Activated CD4-positive, alpha-beta T cell treated with anti-CD3 and anti-CD28 coated beads for 36 hours (primary cell): ENCODE data around the gene SRD5A3. TPM values are rescaled to one million over a fixed set of nuclear protein-coding genes. Genes with fewer than 3 reads are reported as not detected.

Experiments
- ATAC-seq: fragments of 200-7000 bp; cut with Tn5 transposase; one replicate; pipeline ENCODE4 v1.10.0; 2021; ENCODE audit warnings: mild to moderate bottlenecking, moderate library complexity
- CTCF ChIA-PET: fragments of 350-600 bp; sonication (Branson Sonifier 250); formaldehyde crosslinking; loops from one replicate; lab custom pipeline; 2021; ENCODE audit warnings: antibody characterized with exemption; lab: Charles Lee
- POLR2A ChIA-PET: fragments of 350-600 bp; sonication (Branson Sonifier 250); formaldehyde crosslinking; loops from one replicate; lab custom pipeline; 2021; ENCODE audit warnings: antibody characterized with exemption, inconsistent platforms; lab: Charles Lee
- DNase-seq: peaks from one replicate; pipeline ENCODE4 v3.0.0-alpha.2; 2020
- H3K27ac Mint-ChIP-seq: one replicate; pipeline ENCODE4 v1.8.0; 2021; ENCODE audit warnings: mixed read lengths
- H3K27me3 Mint-ChIP-seq: one replicate; pipeline ENCODE4 v1.8.0; 2021; ENCODE audit warnings: mixed read lengths
- H3K36me3 Mint-ChIP-seq: one replicate; pipeline ENCODE4 v1.8.0; 2021; ENCODE audit warnings: low read depth, mixed read lengths
- H3K4me1 Mint-ChIP-seq: one replicate; pipeline ENCODE4 v1.8.0; 2021; ENCODE audit warnings: mixed read lengths
- H3K4me3 Mint-ChIP-seq: one replicate; pipeline ENCODE4 v1.8.0; 2021; ENCODE audit warnings: mild to moderate bottlenecking, moderate library complexity, mixed read lengths
- H3K9me3 Mint-ChIP-seq: one replicate; pipeline ENCODE4 v1.8.0; 2021; ENCODE audit warnings: low read depth, mixed read lengths
- intact Hi-C, 2 experiments: fragments of 100-400 bp; cut with DNase I in 1 of 2; cut with micrococcal nuclease in 1 of 2; formaldehyde crosslinking; loops; one replicate each; pipeline versions ENCODE4 v1.14.2 to v1.15.1; 2022 to 2024; cut with DNase I, micrococcal nuclease
- total RNA-seq, 2 experiments: library from RNA; stranded (reverse); gene quantifications; one replicate each; pipeline ENCODE4 v1.2.3, GENCODE V29; 2021

The SRD5A3 gene
- total RNA-seq, 2 experiments from 2014 or later: 20.5 to 24.6 TPM

GRCh38 chr4:55321707-55322264 is 24.3 kb upstream of the SRD5A3 start:
- Mint-ChIP-seq H3K27me3 (peaks cover 2% of the 10 kb centered on the region), H3K9me3 (peaks cover 3% of the 10 kb centered on the region), H3K4me1 (peaks cover 35% of the 10 kb centered on the region), H3K4me3 (no peak overlapping the region), H3K36me3 (no peaks in the 10 kb centered on the region), H3K27ac (no peak overlapping the region)
- intact Hi-C loops: loop anchor here (1.0 to 5.0 kb wide), 6 partner anchors 134 to 999 kb away; no protein-coding TSS in a partner anchor
- POLR2A ChIA-PET: no interaction called here
- ATAC-seq (no peak), DNase-seq (peak; percentile 85)
- CTCF ChIA-PET: interaction anchor here (0.7 to 4.2 kb wide), 16 partner anchors 9 to 1003 kb away, joined by 3 to 24 read pairs (median 4); partner anchors contain the start of genes SRD5A3 and TMEM165

GRCh38 chr4:55323375-55323774 is 22.7 kb upstream of the SRD5A3 start:
- Mint-ChIP-seq H3K4me1 (peaks cover 23% of the 10 kb centered on the region), H3K4me3 (no peak overlapping the region), H3K36me3 (no peaks in the 10 kb centered on the region), H3K9me3 (no peaks in the 10 kb centered on the region), H3K27ac (no peak overlapping the region), H3K27me3 (peaks cover 4% of the 10 kb centered on the region)
- ChIA-PET POLR2A (no interaction called here), CTCF (interaction anchor here (0.5 to 4.2 kb wide), 3 partner anchors 23 to 912 kb away, joined by 3 to 24 read pairs (median 21); partner anchors contain the start of gene SRD5A3)
- no peak for DNase-seq
- intact Hi-C loops: loop anchor here (5.0 kb wide), 2 partner anchors 136 to 641 kb away; no protein-coding TSS in a partner anchor
- no peak for ATAC-seq

GRCh38 chr4:55326629-55327028 is 19.4 kb upstream of the SRD5A3 start:
- ChIA-PET CTCF (interaction anchor here (0.7 kb wide), 1 partner anchor 14 kb away, joined by 4 read pairs; no protein-coding TSS in a partner anchor), POLR2A (interaction anchor here (0.6 kb wide), 1 partner anchor 10 kb away, joined by 3 read pairs; no protein-coding TSS in a partner anchor)
- ATAC-seq: no peak
- H3K4me1 Mint-ChIP-seq: peaks cover 7% of the 10 kb centered on the region
- H3K4me3 Mint-ChIP-seq: no peak overlapping the region
- intact Hi-C loops: no loop called here
- no peak overlapping the region for H3K27ac Mint-ChIP-seq
- DNase-seq: no peak
- no peaks in the 10 kb centered on the region for H3K36me3 Mint-ChIP-seq
- H3K9me3 Mint-ChIP-seq: peaks cover 6% of the 10 kb centered on the region
- peaks cover 4% of the 10 kb centered on the region for H3K27me3 Mint-ChIP-seq

GRCh38 chr4:55329012-55329411 is 17.0 kb upstream of the SRD5A3 start:
- CTCF ChIA-PET: no interaction called here
- ATAC-seq (peak; percentile 26), DNase-seq (no peak)
- no peaks in the 10 kb centered on the region for H3K36me3 Mint-ChIP-seq
- peaks cover 6% of the 10 kb centered on the region for H3K9me3 Mint-ChIP-seq
- H3K4me3 Mint-ChIP-seq: no peak overlapping the region
- intact Hi-C loops: no loop called here
- H3K27ac Mint-ChIP-seq: no peak overlapping the region
- POLR2A ChIA-PET: interaction anchor here (0.6 kb wide), 1 partner anchor 429 kb away, joined by 4 read pairs; no protein-coding TSS in a partner anchor
- peaks cover 4% of the 10 kb centered on the region for H3K27me3 Mint-ChIP-seq
- H3K4me1 Mint-ChIP-seq: peaks cover 5% of the 10 kb centered on the region

- H3K27me3 Mint-ChIP-seq: peaks cover 2% of the 10 kb centered on the region
- DNase-seq: no peak
- no peak overlapping the region for H3K27ac Mint-ChIP-seq
- no peak overlapping the region for H3K4me3 Mint-ChIP-seq
- CTCF ChIA-PET: interaction anchor here (0.6 kb wide), 1 partner anchor 16 kb away, joined by 3 read pairs; the partner anchor contains the start of gene SRD5A3
- POLR2A ChIA-PET: no interaction called here
- no peaks in the 10 kb centered on the region for H3K36me3 Mint-ChIP-seq
- H3K4me1 Mint-ChIP-seq: peaks cover 5% of the 10 kb centered on the region
- H3K9me3 Mint-ChIP-seq: peaks cover 6% of the 10 kb centered on the region
- ATAC-seq: no peak
- intact Hi-C loops: no loop called here
Measured at GRCh38 chr4:55330241-55330640, 15.8 kb upstream of the SRD5A3 start.

GRCh38 chr4:55336138-55337034 is 9.7 kb upstream of the SRD5A3 start:
- no peaks in the 10 kb centered on the region for H3K27me3 Mint-ChIP-seq
- H3K36me3 Mint-ChIP-seq: no peaks in the 10 kb centered on the region
- no peak overlapping the region for H3K4me3 Mint-ChIP-seq
- ATAC-seq (peak; percentile 51), DNase-seq (peak; percentile 59)
- peak overlapping the region; percentile 68 for H3K27ac Mint-ChIP-seq
- no peaks in the 10 kb centered on the region for H3K9me3 Mint-ChIP-seq
- CTCF ChIA-PET: interaction anchor here (0.6 to 1.0 kb wide), 3 partner anchors 9 to 218 kb away, joined by 3 to 6 read pairs (median 3); partner anchors contain the start of gene SRD5A3
- H3K4me1 Mint-ChIP-seq: peaks cover 20% of the 10 kb centered on the region
- POLR2A ChIA-PET: no interaction called here
- intact Hi-C loops: no loop called here

GRCh38 chr4:55337944-55338343 is 8.1 kb upstream of the SRD5A3 start:
- intact Hi-C loops: no loop called here
- no peaks in the 10 kb centered on the region for H3K27me3 Mint-ChIP-seq
- ChIA-PET POLR2A (no interaction called here), CTCF (no interaction called here)
- H3K4me1 Mint-ChIP-seq: peaks cover 20% of the 10 kb centered on the region
- peak; percentile 64 for ATAC-seq
- peak overlapping the region; percentile 11 for H3K27ac Mint-ChIP-seq
- no peak overlapping the region for H3K4me3 Mint-ChIP-seq
- no peaks in the 10 kb centered on the region for H3K36me3 Mint-ChIP-seq
- DNase-seq: no peak
- H3K9me3 Mint-ChIP-seq: no peaks in the 10 kb centered on the region

- Mint-ChIP-seq H3K36me3 (no peaks in the 10 kb centered on the region), H3K4me1 (peaks cover 20% of the 10 kb centered on the region), H3K27ac (no peak overlapping the region), H3K4me3 (no peak overlapping the region), H3K9me3 (no peaks in the 10 kb centered on the region), H3K27me3 (no peaks in the 10 kb centered on the region)
- ChIA-PET CTCF (no interaction called here), POLR2A (no interaction called here)
- intact Hi-C loops: no loop called here
- ATAC-seq (no peak), DNase-seq (no peak)
Measured at GRCh38 chr4:55338486-55338885, 7.6 kb upstream of the SRD5A3 start.

- Mint-ChIP-seq H3K27me3 (no peaks in the 10 kb centered on the region), H3K27ac (no peak overlapping the region), H3K9me3 (no peaks in the 10 kb centered on the region), H3K4me1 (peaks cover 25% of the 10 kb centered on the region), H3K36me3 (no peaks in the 10 kb centered on the region), H3K4me3 (no peak overlapping the region)
- no peak for DNase-seq
- CTCF ChIA-PET: no interaction called here
- POLR2A ChIA-PET: no interaction called here
- intact Hi-C loops: no loop called here
- ATAC-seq: no peak
Measured at GRCh38 chr4:55340266-55340665, 5.8 kb upstream of the SRD5A3 start.

- no peak for DNase-seq
- no peak for ATAC-seq
- intact Hi-C loops: no loop called here
- Mint-ChIP-seq H3K4me3 (no peak overlapping the region), H3K27ac (no peak overlapping the region), H3K36me3 (no peaks in the 10 kb centered on the region), H3K27me3 (no peaks in the 10 kb centered on the region), H3K4me1 (peaks cover 25% of the 10 kb centered on the region), H3K9me3 (no peaks in the 10 kb centered on the region)
- ChIA-PET POLR2A (no interaction called here), CTCF (interaction anchor here (0.6 to 2.1 kb wide), 2 partner anchors 9 to 55 kb away, joined by 3 to 7 read pairs; no protein-coding TSS in a partner anchor)
Measured at GRCh38 chr4:55343887-55344286, 2.2 kb upstream of the SRD5A3 start.

GRCh38 chr4:55345054-55345453 is 988 bp upstream of the SRD5A3 start:
- Mint-ChIP-seq H3K27me3 (no peaks in the 10 kb centered on the region), H3K4me1 (peaks cover 25% of the 10 kb centered on the region), H3K4me3 (no peak overlapping the region), H3K27ac (no peak overlapping the region), H3K9me3 (no peaks in the 10 kb centered on the region), H3K36me3 (no peaks in the 10 kb centered on the region)
- intact Hi-C loops: loop anchor here in 1 of 2 experiments (5.0 kb wide), 1 partner anchor 292 kb away; the partner anchor contains the start of gene NMU
- ATAC-seq (no peak), DNase-seq (no peak)
- ChIA-PET POLR2A (no interaction called here), CTCF (interaction anchor here (0.8 to 3.2 kb wide), 14 partner anchors 9 to 663 kb away, joined by 3 to 21 read pairs (median 4); partner anchors contain the start of genes CEP135 and TMEM165)
